ENCODE data around the gene IL1RL1.

DNA sequence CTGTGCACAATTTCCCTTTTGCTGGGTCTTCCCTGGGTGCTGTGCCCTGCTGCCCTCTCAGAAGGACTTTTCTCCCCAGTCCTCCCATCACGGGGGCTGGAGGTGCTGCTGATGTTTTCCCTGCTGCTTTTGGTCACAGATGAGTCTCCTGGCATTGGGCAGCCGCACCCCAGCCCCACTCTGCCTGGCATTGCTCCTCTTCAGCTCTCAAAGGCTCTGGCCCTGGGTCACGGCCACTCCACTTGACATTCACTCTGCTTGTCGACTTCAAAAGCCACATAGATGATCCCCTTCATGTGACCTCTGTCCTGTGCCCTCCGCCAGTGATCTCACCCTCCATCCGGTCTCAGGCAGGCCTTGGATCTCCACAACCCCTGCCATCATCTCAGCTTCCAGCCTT, 43.6 kb upstream of the IL1RL1 start:
- TF ChIP-seq EP300 (IDR thresholded peaks at IDR 0.05) (no peak), POLR2A (IDR thresholded peaks at IDR 0.05; ENCODE audit: low read depth) (no peak)
- TF ChIP-seq, protein P1, sequence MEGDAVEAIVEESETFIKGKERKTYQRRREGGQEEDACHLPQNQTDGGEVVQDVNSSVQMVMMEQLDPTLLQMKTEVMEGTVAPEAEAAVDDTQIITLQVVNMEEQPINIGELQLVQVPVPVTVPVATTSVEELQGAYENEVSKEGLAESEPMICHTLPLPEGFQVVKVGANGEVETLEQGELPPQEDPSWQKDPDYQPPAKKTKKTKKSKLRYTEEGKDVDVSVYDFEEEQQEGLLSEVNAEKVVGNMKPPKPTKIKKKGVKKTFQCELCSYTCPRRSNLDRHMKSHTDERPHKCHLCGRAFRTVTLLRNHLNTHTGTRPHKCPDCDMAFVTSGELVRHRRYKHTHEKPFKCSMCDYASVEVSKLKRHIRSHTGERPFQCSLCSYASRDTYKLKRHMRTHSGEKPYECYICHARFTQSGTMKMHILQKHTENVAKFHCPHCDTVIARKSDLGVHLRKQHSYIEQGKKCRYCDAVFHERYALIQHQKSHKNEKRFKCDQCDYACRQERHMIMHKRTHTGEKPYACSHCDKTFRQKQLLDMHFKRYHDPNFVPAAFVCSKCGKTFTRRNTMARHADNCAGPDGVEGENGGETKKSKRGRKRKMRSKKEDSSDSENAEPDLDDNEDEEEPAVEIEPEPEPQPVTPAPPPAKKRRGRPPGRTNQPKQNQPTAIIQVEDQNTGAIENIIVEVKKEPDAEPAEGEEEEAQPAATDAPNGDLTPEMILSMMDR (IDR thresholded peaks at IDR 0.05) = no peak

All from esophagus muscularis mucosa (tissue), 4 donors.